ENCODE data around the gene PFKFB4.

DNA sequence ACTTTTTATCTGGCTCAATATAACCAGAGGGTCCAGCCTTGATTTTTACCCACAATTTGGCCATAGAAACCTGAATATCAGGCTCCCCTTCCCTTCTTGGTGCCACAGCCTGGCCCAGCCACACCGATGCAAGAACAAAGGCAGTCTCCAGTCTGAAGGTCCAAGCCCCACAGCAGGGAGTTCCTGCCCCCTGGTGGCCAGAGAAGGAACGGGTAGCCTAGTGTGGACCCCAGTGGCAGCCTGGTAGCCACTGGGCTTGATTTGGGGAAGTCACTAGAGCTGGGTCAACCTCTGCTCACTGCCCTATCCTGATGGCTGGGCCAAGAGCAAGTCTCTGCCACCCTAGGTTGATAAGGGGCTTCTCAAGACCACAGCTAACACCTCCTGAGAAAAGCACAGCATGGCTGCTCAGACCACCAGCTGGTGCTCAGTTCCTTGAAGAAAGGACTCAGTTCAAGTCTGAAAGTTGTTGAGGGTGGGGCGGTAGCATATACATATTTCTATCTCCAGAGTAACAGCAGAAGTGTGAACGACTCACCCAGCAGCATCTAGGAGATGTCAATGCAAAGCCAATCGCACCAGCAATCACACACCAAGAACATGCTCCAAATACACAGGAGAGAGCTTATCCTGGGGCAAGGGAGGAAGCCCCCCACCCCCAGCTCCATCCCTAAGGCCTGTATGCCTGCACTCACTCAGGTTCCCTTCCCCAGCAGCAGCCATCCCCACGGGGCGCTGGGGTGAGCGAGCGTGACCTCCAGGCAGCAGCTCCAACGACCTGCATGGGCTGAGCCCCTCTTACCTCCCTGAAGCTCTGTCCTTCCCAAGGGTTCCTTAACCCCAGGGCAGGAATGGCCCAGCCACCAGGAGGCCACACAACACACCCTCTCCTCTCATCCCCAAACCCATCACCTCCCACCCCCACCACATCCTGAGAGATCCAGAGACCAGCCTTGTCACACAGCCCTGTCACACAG, 7.6 kb downstream of the PFKFB4 start:
- TF ChIP-seq, protein P1, sequence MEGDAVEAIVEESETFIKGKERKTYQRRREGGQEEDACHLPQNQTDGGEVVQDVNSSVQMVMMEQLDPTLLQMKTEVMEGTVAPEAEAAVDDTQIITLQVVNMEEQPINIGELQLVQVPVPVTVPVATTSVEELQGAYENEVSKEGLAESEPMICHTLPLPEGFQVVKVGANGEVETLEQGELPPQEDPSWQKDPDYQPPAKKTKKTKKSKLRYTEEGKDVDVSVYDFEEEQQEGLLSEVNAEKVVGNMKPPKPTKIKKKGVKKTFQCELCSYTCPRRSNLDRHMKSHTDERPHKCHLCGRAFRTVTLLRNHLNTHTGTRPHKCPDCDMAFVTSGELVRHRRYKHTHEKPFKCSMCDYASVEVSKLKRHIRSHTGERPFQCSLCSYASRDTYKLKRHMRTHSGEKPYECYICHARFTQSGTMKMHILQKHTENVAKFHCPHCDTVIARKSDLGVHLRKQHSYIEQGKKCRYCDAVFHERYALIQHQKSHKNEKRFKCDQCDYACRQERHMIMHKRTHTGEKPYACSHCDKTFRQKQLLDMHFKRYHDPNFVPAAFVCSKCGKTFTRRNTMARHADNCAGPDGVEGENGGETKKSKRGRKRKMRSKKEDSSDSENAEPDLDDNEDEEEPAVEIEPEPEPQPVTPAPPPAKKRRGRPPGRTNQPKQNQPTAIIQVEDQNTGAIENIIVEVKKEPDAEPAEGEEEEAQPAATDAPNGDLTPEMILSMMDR (IDR thresholded peaks at IDR 0.05): peak; percentile 76 to 96 (median 88)
- TF ChIP-seq POLR2A (IDR thresholded peaks at IDR 0.05): no peak
